OCI-LY1 (cell line): ENCODE data around the gene POLRMT.
A peak's percentile ranks its signal among the peaks of the same experiment; 100 is the strongest.
"Not testable (repeated sequence)": the region's sequence is repeated elsewhere in the genome, so short reads cannot be mapped to it uniquely, and the experiment has no call there.

ENCODE experiments used
- H2AFZ ChIP-seq: fragments of 200-600 bp; sonication (generic), shearing (Covaris generic); 2 replicates; pipeline ENCODE4 v1.6.0; 2014; ENCODE audit warnings: antibody characterized with exemption, mild to moderate bottlenecking, low read length
- H3F3A ChIP-seq: fragments of 200-600 bp; sonication (generic), shearing (Covaris generic); 2 replicates; pipeline ENCODE4 v1.6.0; 2014; ENCODE audit warnings: mild to moderate bottlenecking, antibody characterized with exemption, low read length, moderate library complexity; ENCODE audit not compliant: insufficient read depth
- H3K27ac ChIP-seq: fragments of 200-600 bp; sonication (generic); 2 replicates; pipeline ENCODE4 v1.5.1; 2014; ENCODE audit warnings: low read length, mixed run types, mild to moderate bottlenecking, low read depth; ENCODE audit not compliant: poor library complexity, severe bottlenecking
- H3K27me3 ChIP-seq: fragments of 200-600 bp; sonication (generic); 2 replicates; pipeline ENCODE4 v1.6.0; 2014; ENCODE audit warnings: antibody characterized with exemption, mild to moderate bottlenecking, low read length, moderate library complexity; ENCODE audit not compliant: insufficient read depth
- H3K36me3 ChIP-seq: fragments of 200-600 bp; sonication (generic); 2 replicates; pipeline ENCODE4 v1.6.1; 2014; ENCODE audit warnings: mild to moderate bottlenecking, antibody characterized with exemption, low read length, moderate library complexity, mixed read lengths; ENCODE audit not compliant: insufficient read depth
- H3K4me1 ChIP-seq: fragments of 200-600 bp; sonication (generic); 2 replicates; pipeline ENCODE4 v1.5.1; 2014; ENCODE audit warnings: mild to moderate bottlenecking, low read length, moderate library complexity; ENCODE audit not compliant: insufficient read depth, severe bottlenecking
- H3K4me2 ChIP-seq: fragments of 200-600 bp; sonication (generic), shearing (Covaris generic); 2 replicates; pipeline ENCODE4 v1.6.1; 2014; ENCODE audit warnings: low read length
- H3K4me3 ChIP-seq: fragments of 200-600 bp; sonication (generic); 2 replicates; pipeline ENCODE4 v1.5.1; 2014; ENCODE audit warnings: low read length, low read depth, mild to moderate bottlenecking, mixed read lengths; ENCODE audit not compliant: poor library complexity, severe bottlenecking
- H3K79me2 ChIP-seq: fragments of 200-600 bp; shearing (Covaris generic); 2 replicates; pipeline ENCODE4 v1.6.1; 2016; ENCODE audit warnings: mixed run types, low read length, mixed read lengths; ENCODE audit not compliant: insufficient read depth
- H3K9ac ChIP-seq: fragments of 200-600 bp; sonication (generic), shearing (Covaris generic); 2 replicates; pipeline ENCODE4 v1.6.1; 2014; ENCODE audit warnings: mild to moderate bottlenecking, low read length, mixed read lengths
- H3K9me2 ChIP-seq: fragments of 200-600 bp; sonication (generic), shearing (Covaris generic); 2 replicates; pipeline ENCODE4 v1.6.1; 2014; ENCODE audit warnings: low read depth, mild to moderate bottlenecking, low read length, mixed read lengths
- H3K9me3 ChIP-seq: fragments of 200-600 bp; shearing (Covaris generic); 2 replicates; pipeline ENCODE4 v1.6.1; 2014; ENCODE audit warnings: low read length, mixed read lengths
- H4K20me1 ChIP-seq: fragments of 200-600 bp; sonication (generic), shearing (Covaris generic); 2 replicates; pipeline ENCODE4 v1.6.0; 2016; ENCODE audit warnings: mild to moderate bottlenecking, low read length; ENCODE audit not compliant: insufficient read depth
- CTCF ChIP-seq: fragments of 200-600 bp; sonication (generic), shearing (Covaris generic); IDR thresholded peaks from 2 replicates; pipeline ENCODE4 v1.5.1; 2017; ENCODE audit warnings: mild to moderate bottlenecking, antibody characterized with exemption, low read length, moderate library complexity, mixed read lengths
- EZH2 ChIP-seq: fragments of 200-600 bp; sonication (generic), shearing (Covaris generic); IDR thresholded peaks from 2 replicates; pipeline ENCODE4 v1.8.0; 2017; ENCODE audit warnings: borderline replicate concordance, mixed run types, mild to moderate bottlenecking, antibody characterized with exemption, low read length, moderate library complexity, mixed read lengths

POLRMT gene

GRCh38 chr19:607301-608154 lies 25.8 kb downstream of the POLRMT start:
- no peak overlapping the region for H3K4me2 ChIP-seq

GRCh38 chr19:605061-605971 lies 28.0 kb downstream of the POLRMT start:
- H3K79me2 ChIP-seq, H3F3A ChIP-seq, H3K27me3 ChIP-seq, H3K9me3 ChIP-seq, H3K36me3 ChIP-seq, H4K20me1 ChIP-seq, H3K9me2 ChIP-seq, H2AFZ ChIP-seq: not testable (repeated sequence)
- peaks cover 19% of the 10 kb centered on the region for H3K4me1 ChIP-seq
- H3K9ac ChIP-seq, result peak overlapping the region; percentile 43; the same call in 1 of the 2 replicates
- H3K4me3 ChIP-seq, result peak overlapping the region; percentile 51
- TF ChIP-seq CTCF, result peak; percentile 97
- peak overlapping the region; percentile 82 for H3K27ac ChIP-seq
- peak overlapping the region; percentile 56 for H3K4me2 ChIP-seq

More at GRCh38 chr19:607301-608154, 25.8 kb downstream of the POLRMT start:
- peaks cover 33% of the 10 kb centered on the region for H3K4me1 ChIP-seq
- no peak overlapping the region for H2AFZ ChIP-seq
- no peaks in the 10 kb centered on the region for H3K9me3 ChIP-seq
- H3K27ac ChIP-seq, result no peak overlapping the region
- H3K79me2 ChIP-seq, result no peaks in the 10 kb centered on the region
- no peaks in the 10 kb centered on the region for H4K20me1 ChIP-seq
- H3K9ac ChIP-seq, result no peak overlapping the region
- H3K36me3 ChIP-seq, result no peaks in the 10 kb centered on the region
- no peaks in the 10 kb centered on the region for H3K27me3 ChIP-seq
- no peak overlapping the region for H3K4me3 ChIP-seq
- no peaks in the 10 kb centered on the region for H3K9me2 ChIP-seq
- H3F3A ChIP-seq, result no peaks in the 10 kb centered on the region
- TF ChIP-seq CTCF (no peak), EZH2 (no peak)

GRCh38 chr19:604355-604754 lies 29.0 kb downstream of the POLRMT start:
- Histone ChIP-seq H3K9me2 (no peaks in the 10 kb centered on the region), H3K27me3 (no peaks in the 10 kb centered on the region)

GRCh38 chr19:603779-604178 lies 29.6 kb downstream of the POLRMT start:
- H3K79me2 ChIP-seq, H3F3A ChIP-seq, H4K20me1 ChIP-seq, H3K9ac ChIP-seq, H3K27ac ChIP-seq, H3K4me3 ChIP-seq, H3K4me2 ChIP-seq, H3K27me3 ChIP-seq, H3K4me1 ChIP-seq, H3K36me3 ChIP-seq, H3K9me3 ChIP-seq, H2AFZ ChIP-seq, H3K9me2 ChIP-seq: not testable (repeated sequence)

More at GRCh38 chr19:604355-604754, 29.0 kb downstream of the POLRMT start:
- no peak overlapping the region for H2AFZ ChIP-seq
- no peaks in the 10 kb centered on the region for H3F3A ChIP-seq
- TF ChIP-seq EZH2, result no peak
- TF ChIP-seq CTCF, result no peak
- H3K27ac ChIP-seq, result no peak overlapping the region
- no peaks in the 10 kb centered on the region for H3K36me3 ChIP-seq
- H3K9me3 ChIP-seq, result no peaks in the 10 kb centered on the region
- no peaks in the 10 kb centered on the region for H3K79me2 ChIP-seq
- peaks cover 10% of the 10 kb centered on the region for H3K4me1 ChIP-seq
- H3K4me3 ChIP-seq, result no peak overlapping the region
- H3K9ac ChIP-seq, result no peak overlapping the region
- no peaks in the 10 kb centered on the region for H4K20me1 ChIP-seq
- no peak overlapping the region for H3K4me2 ChIP-seq

- H3K4me1 ChIP-seq, H3K4me3 ChIP-seq, H3K9me3 ChIP-seq, H3K9me2 ChIP-seq, H3K27ac ChIP-seq, H3K79me2 ChIP-seq, H2AFZ ChIP-seq, H3K4me2 ChIP-seq, H3F3A ChIP-seq, H4K20me1 ChIP-seq, H3K9ac ChIP-seq, H3K36me3 ChIP-seq, H3K27me3 ChIP-seq: not testable (repeated sequence)
Measured at GRCh38 chr19:603302-603639, 30.1 kb downstream of the POLRMT start.
